Sigmoid colon (tissue), 4 donors: ENCODE results near the gene CDKN2B.

Source experiments
- POLR2A ChIP-seq, 2 donors: fragments of 450-650 bp; IDR thresholded peaks; one replicate each; pipeline ENCODE4 v1.6.1; 2016; ENCODE audit warnings: antibody characterized with exemption in 2 of 2, mild to moderate bottlenecking in 2 of 2, moderate library complexity in 2 of 2
- POLR2AphosphoS5 ChIP-seq, 4 donors: sonication (generic); formaldehyde crosslinking; IDR thresholded peaks; one replicate each; pipeline ENCODE4 v1.6.1; 2017; ENCODE audit warnings: antibody characterized with exemption in 4 of 4

DNA sequence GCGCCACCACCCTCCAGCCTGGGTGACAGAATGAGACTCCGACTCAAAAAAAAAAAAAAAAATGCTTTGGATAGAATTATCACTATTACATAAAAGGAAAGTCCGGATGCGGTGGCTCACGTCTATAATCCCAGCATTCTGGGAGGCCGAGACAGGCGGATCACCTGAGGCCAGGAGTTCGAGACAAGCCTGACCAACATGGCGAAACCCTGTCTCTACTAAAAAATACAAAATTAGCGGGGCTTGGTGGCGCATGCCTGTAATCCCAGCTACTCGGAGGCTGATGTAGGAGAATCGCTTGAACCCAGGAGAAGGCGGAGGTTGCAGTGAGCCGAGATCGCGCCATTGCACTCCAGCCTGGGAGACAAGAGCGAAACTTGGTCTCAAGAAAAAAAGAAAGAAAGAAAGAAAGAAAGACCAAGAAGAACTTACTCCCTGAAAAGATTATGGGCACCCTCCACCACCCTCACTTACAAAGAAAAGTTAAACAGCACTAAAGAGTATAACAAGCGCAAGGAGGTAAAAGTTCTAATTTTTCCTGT, 32.7 kb downstream of the CDKN2B start:
- no peak for TF ChIP-seq POLR2AphosphoS5 (IDR thresholded peaks at IDR 0.05)
- TF ChIP-seq POLR2A (IDR thresholded peaks at IDR 0.05), result no peak
